Activated T-helper 1 cell treated with anti-CD3 and anti-CD28 coated beads, Interleukin-12 subunit alpha, Interleukin-12 subunit beta, Interleukin-2, Interleukin-4 antibody, amounts not matched to agents 30 ng/mL and 10 ng/mL and 1 ng/mL, durations not matched to agents 14 hours and 24 hours and 36 hours (primary cell): ENCODE results near the gene PCTP. TPM values are rescaled to one million over a fixed set of nuclear protein-coding genes. Genes with fewer than 3 reads are reported as not detected.

Experiments
- DNase-seq: peaks from one replicate; pipeline ENCODE4 v3.0.0; 2021; ENCODE audit warnings: low spot score
- H3K27ac Mint-ChIP-seq: one replicate; pipeline ENCODE4 v1.8.0; 2021; ENCODE audit warnings: mild to moderate bottlenecking, mixed read lengths
- H3K27me3 Mint-ChIP-seq: one replicate; pipeline ENCODE4 v1.8.0; 2022; ENCODE audit warnings: mild to moderate bottlenecking, moderate library complexity, mixed read lengths; ENCODE audit not compliant: insufficient read depth
- H3K36me3 Mint-ChIP-seq: one replicate; pipeline ENCODE4 v1.8.0; 2021; ENCODE audit warnings: low read depth, mixed read lengths
- H3K4me1 Mint-ChIP-seq: one replicate; pipeline ENCODE4 v1.8.0; 2021; ENCODE audit warnings: low read depth, mixed read lengths
- H3K4me3 Mint-ChIP-seq: one replicate; pipeline ENCODE4 v1.8.0; 2021; ENCODE audit warnings: mild to moderate bottlenecking, moderate library complexity, mixed read lengths
- H3K9me3 Mint-ChIP-seq: one replicate; pipeline ENCODE4 v1.8.0; 2021; ENCODE audit warnings: mixed read lengths
- intact Hi-C: fragments of 100-400 bp; cut with micrococcal nuclease; formaldehyde crosslinking; loops from one replicate; pipeline ENCODE4 v1.15.1; 2024
- total RNA-seq: library from RNA; stranded (reverse); gene quantifications from 2 replicates; pipeline ENCODE4 v1.2.3, GENCODE V29; 2022

The PCTP gene
- total RNA-seq, 1 donor from 2014 or later, result 7.7 TPM

GRCh38 chr17:55825213-55825612 is 74.4 kb downstream of the PCTP start:
- Mint-ChIP-seq H3K4me1 (no peaks in the 10 kb centered on the region), H3K27me3 (peaks cover 3% of the 10 kb centered on the region), H3K27ac (no peak overlapping the region), H3K9me3 (no peaks in the 10 kb centered on the region), H3K36me3 (no peaks in the 10 kb centered on the region), H3K4me3 (no peak overlapping the region)
- intact Hi-C loops, result loop anchor here (1.0 kb wide), 1 partner anchor 299 kb away; no protein-coding TSS in a partner anchor
- no peak for DNase-seq

Other genes with a start within 250 kb of the PCTP start
- not detected in 2 replicates for gene SMIM36, start 239.6 kb upstream of the PCTP start, total RNA-seq
- gene TMEM100, start 28.2 kb upstream of the PCTP start, total RNA-seq, result not detected in 2 replicates